Fibroblast of peridontal ligament (primary cell): Measurements from ENCODE around the gene SSNA1.

Source experiments
- DNase-seq: peaks from one replicate; pipeline ENCODE4 v3.0.0-alpha.2; 2010; ENCODE audit errors: extremely low read depth

Gene SSNA1

GRCh38 chr9:137182836-137183235, 5.6 kb upstream of the SSNA1 start:
- DNase-seq: no peak

DNA sequence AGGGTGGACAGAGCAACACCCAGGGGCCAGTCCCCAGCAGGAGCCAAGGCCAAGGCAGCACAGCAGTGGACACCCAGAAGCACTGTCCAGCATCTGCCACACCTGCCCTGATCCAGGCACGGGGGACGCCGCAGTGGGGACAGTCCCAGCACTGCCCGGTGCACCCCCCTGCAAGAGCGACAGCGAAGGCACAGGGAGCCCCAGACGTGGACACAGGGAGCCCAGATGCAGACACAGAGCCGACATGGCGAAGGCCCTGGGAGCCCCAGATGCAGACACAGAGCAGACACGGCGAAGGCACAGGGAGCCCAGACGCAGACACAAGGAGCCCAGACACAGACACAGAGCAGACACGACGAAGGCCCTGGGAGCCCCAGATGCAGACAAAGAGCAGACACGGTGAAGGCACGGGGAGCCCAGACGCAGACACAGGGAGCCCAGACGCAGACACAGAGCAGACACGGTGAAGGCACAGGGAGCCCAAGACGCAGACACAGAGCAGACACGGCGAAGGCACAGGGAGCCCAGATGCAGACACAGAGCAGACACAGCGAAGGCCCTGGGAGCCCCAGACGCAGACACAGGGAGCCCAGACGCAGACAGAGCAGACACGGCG, 4.4 kb upstream of the SSNA1 start:
- no peak for DNase-seq

- DNase-seq: no peak
Measured at GRCh38 chr9:137184881-137185660, 3.4 kb upstream of the SSNA1 start.

- no peak for DNase-seq
Measured at GRCh38 chr9:137185921-137186320, 2.6 kb upstream of the SSNA1 start.

- no peak for DNase-seq
Measured at GRCh38 chr9:137186385-137186784, 2.1 kb upstream of the SSNA1 start.

DNA sequence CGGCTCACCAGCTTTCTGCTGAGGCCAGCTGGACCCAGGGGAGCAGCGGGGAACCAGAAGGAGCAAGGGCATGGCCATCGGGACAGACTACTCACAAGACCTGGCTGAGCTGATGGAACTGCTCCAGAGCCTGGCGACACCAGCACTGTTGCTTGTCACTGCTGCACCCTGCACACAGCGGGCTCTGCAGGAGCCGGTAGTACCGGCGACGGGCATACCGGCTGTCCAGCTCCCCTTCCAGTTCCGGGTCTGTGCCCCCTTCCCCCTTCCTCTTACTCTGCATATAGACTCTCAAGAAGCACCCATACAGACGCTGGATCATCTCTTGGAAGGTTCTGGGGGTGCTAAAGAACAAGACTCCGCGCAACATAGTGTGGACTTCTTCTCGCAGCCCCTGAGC, 1.1 kb upstream of the SSNA1 start:
- no peak for DNase-seq

DNA sequence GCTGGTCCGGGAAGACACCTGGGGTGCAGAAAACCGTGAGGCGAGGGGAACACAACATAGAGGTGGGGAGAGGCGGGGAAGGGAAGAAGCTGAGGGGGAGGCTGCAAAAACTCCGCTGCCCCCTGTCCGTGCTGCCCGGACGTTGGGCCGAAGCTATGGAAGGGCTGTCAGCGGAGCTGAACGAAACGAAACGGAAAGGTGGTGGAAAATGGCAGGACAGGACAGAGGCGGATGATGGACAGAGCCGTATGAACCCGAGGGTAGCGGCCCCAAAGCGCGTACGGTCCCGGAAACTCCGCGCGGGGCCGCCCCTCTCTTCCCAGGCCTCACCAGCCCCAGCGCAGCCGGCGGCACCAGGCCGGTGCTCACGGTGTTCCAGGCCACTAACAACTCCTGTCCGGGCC, 388 bp upstream of the SSNA1 start:
- DNase-seq: no peak

GRCh38 chr9:137189297-137190295, 1.1 kb downstream of the SSNA1 start:
- DNase-seq: no peak

GRCh38 chr9:137190315-137190856, 1.9 kb downstream of the SSNA1 start:
- no peak for DNase-seq

GRCh38 chr9:137191245-137191644, 2.8 kb downstream of the SSNA1 start:
- no peak for DNase-seq

DNA sequence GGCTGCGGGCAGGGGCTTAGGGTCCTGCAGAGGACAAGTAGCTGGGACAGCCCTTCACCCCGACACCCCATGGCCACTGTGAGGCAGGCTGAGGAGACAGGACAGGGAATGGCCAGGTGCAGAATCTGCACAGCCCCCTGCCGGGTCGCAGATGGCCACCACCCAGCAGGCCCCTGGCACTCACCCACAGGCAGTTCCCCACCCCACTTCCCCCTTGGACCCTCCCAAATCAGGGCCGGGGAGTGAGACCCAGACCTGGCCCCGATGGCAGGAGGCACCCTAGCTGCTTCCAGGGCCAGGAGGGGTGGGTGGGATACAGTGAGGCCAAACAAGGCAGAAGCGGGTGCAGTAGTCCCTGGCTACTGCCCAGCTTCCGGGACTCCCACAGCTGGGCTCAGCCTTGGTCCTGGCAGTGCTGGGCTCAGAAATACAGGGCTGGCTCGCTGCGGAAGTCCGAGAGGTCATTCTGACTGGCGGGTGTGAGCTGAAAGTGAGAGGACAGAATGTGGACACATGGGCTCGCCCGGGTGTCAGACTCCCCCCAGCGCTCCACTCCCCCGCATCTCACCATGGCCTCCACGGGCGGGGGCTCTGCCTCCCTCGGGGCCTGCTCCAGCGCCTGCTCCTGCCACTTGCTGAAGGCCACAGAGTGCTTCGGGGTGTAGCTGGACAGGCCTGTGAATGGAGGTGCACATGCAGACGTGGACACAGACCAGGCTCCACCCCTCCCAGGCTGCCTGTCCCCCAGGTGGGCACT, 3.4 kb downstream of the SSNA1 start:
- DNase-seq: no peak

- no peak for DNase-seq
Measured at GRCh38 chr9:137192448-137192780, 3.9 kb downstream of the SSNA1 start.

DNA sequence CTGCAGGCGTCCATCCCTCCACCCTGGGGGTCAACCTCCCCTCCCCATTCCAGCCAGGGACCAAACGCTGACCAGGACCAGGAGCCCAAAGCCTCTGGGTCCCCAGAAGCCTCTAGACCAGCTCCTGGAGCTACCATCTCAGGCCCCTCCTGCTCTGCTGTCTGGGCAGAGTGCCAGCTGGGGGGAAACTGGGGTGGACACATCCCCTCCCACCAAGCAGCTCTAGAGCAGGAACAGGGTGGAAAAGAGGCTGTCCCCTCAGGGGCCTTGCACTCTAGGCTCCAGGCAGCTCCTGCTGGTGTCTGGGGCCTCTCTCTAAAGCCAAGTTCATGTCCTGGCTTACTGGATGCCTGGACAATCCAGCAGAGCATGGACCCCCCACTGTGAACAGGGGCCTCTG, 4.4 kb downstream of the SSNA1 start:
- DNase-seq: no peak

DNA sequence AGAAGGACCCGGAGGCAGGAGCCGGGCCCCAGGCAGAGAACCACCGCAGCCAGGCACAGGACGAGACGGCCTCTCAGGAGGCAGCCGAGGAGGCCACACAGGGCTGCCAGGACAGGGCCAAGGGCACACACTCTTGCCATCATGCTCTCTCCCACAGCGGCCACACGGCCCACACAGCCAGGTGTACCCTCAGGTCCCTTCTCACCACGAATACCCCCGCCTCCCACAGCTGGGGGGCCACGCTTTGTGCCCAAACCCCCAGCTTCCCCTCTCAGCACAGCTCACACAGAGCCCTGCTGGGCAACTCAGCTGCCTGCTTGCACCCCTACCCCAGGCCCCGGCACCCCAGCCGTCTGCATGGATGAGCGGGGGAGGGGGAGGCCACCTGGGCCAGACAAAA, 5.3 kb downstream of the SSNA1 start:
- DNase-seq: no peak

GRCh38 chr9:137194388-137194787, 5.9 kb downstream of the SSNA1 start:
- no peak for DNase-seq

DNA sequence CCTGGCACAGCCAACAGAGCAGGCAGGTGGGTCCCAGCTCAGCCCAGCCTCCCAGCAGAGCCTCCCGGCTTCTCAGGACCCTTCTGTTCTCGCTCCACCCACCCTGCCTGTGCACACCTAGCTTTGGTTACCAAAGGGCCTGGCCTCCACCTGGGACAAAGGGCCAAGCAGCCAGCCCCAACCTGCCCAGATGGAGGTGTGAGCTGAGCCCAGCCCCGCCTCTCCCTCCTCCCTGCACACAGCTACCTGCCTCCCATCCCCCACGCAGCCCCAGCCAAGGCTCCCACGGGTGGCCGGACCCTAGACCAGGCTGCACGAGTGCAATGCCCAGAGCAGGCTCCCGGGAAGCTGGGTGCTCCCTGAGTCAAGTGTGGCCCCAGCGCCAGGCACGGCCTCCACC, 6.4 kb downstream of the SSNA1 start:
- no peak for DNase-seq

DNA sequence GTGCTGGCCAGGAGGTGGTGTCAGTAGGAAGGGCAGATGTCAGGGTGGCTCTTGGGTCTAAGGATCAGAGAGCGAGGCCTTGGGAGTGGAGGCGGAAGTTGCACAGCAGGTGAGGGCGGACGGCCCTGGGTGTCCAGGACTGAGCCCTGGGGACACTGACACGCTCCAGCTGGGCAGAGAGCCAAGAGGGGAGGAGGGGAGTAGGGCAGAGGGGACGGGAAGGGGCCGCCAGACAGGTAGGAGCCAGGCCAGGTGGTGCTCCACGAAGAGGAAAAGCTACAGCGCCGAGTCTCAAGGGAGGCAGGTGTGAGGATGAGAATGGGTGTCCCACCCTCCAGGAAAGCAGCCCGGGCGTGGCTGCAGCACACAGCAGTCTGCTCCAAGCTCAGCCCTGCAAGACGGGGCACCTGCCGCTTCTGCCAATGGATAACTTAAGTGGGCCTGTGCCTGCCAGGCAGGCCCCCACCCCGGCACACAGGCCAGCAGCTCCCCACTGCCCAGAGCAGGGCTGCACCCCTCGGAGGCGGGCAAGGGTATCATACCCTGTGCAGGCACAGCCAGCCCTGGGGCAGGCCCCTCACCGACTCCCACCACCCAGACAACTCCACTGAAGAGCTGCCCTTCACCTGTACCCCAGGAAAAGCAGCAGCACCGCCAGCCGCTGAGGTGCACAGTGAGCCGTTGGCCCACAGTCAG, 7.2 kb downstream of the SSNA1 start:
- no peak for DNase-seq

DNA sequence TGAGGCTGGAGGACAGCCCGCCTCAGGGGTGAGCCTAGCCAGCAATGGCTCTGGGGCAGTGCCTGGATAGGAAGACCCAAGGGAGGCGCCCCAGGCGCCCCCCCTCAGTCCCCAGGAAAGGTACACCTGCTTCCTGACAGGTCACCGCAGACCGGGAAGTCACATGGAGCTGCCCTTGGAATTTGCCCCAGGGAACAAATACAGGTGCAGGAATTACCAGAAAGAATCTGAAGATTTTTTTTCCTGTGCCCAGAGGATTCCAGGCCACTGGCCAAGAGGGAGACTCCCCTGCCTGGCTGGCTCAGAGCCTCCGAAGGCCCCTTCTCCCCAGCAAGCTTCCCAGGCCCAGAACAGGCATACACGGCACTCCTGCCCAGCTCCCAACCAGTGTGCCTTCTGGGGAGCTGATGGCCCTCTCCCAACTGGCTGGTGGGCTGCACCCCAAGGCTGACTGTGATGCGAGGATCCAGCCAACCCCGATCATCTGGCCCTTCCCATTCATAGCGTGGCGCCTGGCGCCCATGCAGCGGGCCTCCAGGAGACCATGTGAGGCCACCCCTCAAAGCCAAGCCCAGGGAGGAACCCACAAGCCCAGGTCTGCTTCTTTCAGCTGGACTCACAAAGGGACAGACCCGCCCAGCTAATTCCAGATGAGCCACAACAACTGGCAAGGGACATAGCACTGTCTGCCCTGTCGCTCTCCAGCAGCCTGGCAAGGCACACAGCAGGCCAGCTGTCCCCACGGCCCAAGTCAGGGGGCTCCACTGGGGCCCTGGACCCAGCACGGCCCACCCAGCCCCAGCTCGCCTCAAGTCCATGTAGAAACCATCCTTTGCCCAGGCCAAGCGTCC, 9.8 kb downstream of the SSNA1 start:
- DNase-seq: no peak

GRCh38 chr9:137198902-137199283, 10.4 kb downstream of the SSNA1 start:
- no peak for DNase-seq
